Measurements from ENCODE around the gene SPTSSA.

GRCh38 chr14:34398024-34398423, 64.0 kb downstream of the SPTSSA start:
- TF ChIP-seq POLR2A (IDR thresholded peaks at IDR 0.05; ENCODE audit: low read depth, low read length) (no peak), PAX5 (IDR thresholded peaks at IDR 0.05; ENCODE audit: insufficient read depth, low read length, severe bottlenecking) (no peak), TAF1 (IDR thresholded peaks at IDR 0.05; ENCODE audit: low read depth, low read length) (no peak), POLR2AphosphoS5 (IDR thresholded peaks at IDR 0.05; ENCODE audit: low read depth, low read length) (no peak), SPI1 (IDR thresholded peaks at IDR 0.05; ENCODE audit: low read depth, low read length) (no peak)
